LNCaP clone FGC (cell line): ENCODE results near the gene OSBPL5.

ENCODE experiments used
- DNase-seq: peaks from one replicate; pipeline ENCODE4 v3.0.0-alpha.2; 2011; ENCODE audit warnings: low read depth
- H3K4me3 ChIP-seq: 2 replicates; pipeline ENCODE4 v1.5.1; 2011; ENCODE audit warnings: mild to moderate bottlenecking, low read depth, low read length, control low read depth
- TF ChIP-seq, protein P1 (sequence below): IDR thresholded peaks from 2 replicates; pipeline ENCODE4 v1.5.1; 2012; ENCODE audit warnings: mild to moderate bottlenecking; ENCODE audit not compliant: control insufficient read depth, insufficient read depth; ENCODE audit errors: extremely low read depth

Gene OSBPL5

DNA sequence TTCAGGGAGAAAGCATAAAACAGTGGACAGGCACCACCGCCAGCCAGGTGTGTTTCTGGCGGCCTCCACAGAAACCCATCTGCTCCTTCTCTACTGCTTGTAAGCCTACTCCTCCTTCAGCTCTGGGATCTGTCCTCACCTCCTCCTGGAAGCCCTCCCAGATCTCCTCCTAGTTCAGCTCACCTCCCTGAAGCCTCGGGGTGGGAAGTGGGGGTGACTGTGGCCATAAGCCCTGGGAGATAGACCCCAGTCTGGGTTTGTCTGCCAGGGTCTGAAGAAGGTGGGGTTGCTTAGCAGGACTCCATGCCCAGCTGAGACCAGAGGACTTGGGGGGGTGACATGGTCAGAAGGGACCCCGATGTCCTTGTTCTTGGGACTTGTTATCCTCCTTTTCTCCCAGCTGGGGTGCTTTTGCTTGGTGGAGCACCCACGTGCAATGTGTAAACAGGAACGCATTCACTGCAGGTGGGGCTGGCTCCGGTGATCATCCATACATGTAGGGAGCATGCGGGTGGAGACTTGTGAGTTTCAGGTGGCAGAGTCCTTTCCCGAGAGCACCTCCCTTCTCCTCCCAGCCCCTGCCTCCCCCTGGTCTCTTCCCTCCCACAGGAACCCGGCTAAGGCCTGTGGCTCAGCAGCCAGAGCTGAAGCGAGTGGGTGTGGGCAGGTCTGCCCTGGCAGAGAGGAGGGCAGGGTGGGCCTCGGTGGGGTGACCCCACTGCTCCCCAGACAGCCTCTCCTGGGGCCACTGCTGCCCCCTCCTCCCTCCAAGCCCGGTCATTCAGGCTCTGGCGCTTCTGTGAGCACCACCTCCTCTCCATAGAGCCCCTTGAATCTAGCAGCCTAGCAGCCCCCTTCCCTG lies 27.6 kb upstream of the OSBPL5 start:
- DNase-seq: no peak
- H3K4me3 ChIP-seq: no peak overlapping the region
- TF ChIP-seq, protein P1, sequence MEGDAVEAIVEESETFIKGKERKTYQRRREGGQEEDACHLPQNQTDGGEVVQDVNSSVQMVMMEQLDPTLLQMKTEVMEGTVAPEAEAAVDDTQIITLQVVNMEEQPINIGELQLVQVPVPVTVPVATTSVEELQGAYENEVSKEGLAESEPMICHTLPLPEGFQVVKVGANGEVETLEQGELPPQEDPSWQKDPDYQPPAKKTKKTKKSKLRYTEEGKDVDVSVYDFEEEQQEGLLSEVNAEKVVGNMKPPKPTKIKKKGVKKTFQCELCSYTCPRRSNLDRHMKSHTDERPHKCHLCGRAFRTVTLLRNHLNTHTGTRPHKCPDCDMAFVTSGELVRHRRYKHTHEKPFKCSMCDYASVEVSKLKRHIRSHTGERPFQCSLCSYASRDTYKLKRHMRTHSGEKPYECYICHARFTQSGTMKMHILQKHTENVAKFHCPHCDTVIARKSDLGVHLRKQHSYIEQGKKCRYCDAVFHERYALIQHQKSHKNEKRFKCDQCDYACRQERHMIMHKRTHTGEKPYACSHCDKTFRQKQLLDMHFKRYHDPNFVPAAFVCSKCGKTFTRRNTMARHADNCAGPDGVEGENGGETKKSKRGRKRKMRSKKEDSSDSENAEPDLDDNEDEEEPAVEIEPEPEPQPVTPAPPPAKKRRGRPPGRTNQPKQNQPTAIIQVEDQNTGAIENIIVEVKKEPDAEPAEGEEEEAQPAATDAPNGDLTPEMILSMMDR: no peak

DNA sequence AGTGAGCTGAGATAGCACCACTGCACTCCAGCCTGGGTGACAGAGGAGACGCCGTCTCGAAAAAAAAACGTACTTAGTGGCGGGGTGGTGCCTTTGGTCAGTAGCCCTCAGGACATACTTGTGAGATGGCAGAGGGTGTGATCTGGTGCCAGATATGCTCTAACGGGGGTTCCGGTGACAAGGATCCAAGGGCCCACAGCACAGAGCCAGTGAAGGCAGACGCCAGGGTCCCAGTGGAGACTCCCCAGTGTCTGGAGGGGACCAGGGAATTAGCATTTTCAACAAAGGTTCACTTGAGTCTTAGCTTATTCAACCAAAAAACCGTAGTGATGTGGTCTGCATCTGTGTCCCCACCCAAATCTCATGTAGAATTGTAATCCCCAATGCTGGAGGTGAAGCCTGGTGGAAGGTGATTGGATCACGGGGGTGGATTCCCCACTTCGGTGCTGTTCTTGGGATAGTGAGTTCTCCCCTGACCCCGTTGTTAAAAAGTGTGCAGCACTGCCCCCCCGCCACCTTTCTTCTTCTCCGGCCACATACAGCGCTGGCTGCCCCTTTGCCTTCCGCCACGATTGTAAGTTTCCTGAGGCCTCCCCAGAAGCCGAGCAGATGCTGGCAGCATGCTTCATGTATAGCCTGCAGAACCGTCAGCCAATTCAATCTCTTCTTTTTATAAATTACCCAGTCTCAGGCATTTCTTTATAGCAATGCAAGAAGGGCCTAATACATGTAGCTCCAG lies 26.6 kb upstream of the OSBPL5 start:
- DNase-seq: no peak
- TF ChIP-seq, protein P1: no peak
- no peak overlapping the region for H3K4me3 ChIP-seq

DNA sequence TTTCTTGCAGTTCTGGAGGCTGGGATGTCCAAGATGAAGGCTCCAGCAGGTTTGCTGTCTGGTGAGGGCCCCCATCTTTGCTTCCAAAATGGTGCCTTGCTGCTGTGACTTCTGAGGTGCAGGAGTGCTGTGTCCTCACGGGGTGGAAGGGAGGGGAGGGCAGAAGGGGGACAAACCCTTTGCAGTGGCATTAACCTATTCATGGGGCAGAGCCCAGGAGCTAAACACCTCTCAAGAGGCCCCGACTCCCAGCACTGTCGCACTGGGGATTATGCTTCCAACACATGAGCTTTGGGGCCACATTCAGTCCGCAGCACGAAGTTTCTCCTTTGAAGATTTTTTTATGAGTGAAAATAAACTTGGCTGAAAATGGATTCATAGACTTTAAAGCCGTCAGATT lies 25.5 kb upstream of the OSBPL5 start:
- H3K4me3 ChIP-seq: no peak overlapping the region
- no peak for DNase-seq
- TF ChIP-seq, protein P1: no peak

DNA sequence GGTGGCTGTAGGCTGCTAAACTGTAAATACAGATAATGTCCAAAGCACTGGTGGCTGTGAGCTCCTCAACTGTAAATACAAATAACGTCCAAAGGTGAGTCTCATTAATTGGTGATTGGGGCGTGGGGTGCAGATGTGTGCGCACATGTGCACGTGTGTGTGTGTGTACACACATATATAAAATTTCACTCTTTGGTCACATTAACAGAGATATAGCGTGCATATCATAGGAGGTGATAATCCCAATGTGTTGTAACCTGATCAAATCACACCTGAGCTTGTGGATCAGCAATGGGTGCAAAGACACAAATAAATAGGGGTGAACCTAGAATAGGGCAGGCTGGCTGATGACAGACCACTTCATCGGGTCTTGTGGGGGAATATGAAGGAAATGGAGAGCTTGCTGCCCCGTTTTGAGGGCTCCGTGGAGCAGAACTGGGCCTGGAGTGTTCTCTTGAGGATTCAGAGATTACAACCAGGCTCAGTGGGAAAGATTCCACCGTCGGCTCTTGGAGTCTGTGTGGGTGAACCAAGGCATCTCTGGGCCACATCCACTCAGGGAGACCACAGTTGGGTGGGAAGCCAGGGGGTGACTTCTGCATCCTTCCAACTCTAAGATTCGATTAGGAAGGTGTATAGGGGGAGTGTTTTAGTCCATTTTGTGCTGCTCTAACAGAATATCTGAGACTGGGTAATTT lies 24.9 kb upstream of the OSBPL5 start:
- no peak for DNase-seq
- TF ChIP-seq, protein P1: no peak
- H3K4me3 ChIP-seq: no peak overlapping the region

DNA sequence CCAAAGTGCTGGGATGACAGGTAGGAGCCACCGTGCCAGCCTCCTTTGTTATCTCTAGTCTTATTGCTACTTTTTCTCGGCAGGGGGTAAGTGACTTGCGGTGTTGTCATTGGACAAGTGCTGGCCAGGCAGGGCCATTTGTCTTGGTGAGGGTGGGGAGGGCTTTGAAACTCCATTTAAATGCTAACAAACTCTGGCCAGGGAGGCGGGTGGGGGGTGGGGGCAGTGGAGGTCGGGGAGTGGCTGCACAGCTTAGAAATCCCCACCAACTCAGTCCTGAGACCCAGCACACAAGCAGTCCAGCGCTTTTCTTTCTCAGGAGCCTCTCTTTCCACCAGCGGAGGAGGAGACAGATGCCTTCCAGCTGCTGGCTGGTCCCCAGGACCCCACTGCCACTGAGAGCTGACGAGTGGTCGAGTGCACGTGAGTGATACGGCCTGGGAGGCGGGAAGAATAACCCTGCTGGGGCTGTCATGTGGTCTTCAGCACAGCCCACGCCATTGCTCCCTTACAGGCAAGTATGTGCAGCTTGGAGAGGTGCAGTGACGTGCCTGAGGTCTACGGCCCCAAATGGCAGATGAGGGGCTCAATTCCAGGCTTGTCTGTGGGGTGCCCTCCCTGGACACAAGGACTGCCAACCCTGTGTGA lies 24.2 kb upstream of the OSBPL5 start:
- no peak overlapping the region for H3K4me3 ChIP-seq
- TF ChIP-seq, protein P1: no peak
- no peak for DNase-seq

DNA sequence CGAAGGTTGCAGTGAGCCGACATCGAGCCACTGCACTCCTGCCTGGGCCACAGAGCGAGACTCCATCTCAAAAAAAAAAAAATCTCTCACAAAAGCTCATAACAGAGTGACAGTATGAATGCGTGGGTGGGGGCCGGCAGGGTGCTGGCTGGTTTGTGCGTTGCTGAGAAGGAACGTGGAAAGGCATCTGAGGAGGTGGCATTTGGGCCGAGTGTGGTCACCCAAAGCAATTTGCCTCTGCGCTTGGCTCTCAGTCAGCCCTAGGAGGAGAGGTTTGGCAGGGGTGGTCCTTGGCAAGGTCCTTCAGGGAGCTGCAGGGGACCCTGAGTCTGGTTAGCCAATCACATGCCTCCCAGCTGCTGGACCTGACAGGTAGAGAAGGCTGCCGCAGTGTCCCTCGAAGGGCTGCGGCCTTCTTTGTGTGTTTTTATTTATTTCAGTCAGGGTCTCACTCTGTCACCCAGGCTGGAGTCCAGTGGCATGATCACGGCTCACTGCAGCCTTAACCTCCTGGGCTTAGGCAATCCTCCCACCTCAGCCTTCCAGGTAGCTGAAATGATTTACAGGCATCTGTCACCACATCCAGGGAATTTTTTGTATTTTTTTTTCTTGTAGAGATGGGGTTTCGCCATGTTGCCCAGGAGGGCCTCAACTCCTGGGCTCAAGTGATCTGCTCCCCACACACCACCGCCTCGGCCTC lies 23.5 kb upstream of the OSBPL5 start:
- no peak for DNase-seq
- no peak overlapping the region for H3K4me3 ChIP-seq
- TF ChIP-seq, protein P1: no peak
